GM12873 (cell line): ENCODE data around the gene TNFRSF14.

Source experiments
- TF ChIP-seq, protein P1 (sequence below): IDR thresholded peaks from 2 replicates; pipeline ENCODE4 v1.5.1; 2012; ENCODE audit warnings: low read depth, mild to moderate bottlenecking, moderate library complexity, low read length, control low read depth; ENCODE audit not compliant: insufficient read depth; ENCODE audit errors: missing control alignments

Gene TNFRSF14

DNA sequence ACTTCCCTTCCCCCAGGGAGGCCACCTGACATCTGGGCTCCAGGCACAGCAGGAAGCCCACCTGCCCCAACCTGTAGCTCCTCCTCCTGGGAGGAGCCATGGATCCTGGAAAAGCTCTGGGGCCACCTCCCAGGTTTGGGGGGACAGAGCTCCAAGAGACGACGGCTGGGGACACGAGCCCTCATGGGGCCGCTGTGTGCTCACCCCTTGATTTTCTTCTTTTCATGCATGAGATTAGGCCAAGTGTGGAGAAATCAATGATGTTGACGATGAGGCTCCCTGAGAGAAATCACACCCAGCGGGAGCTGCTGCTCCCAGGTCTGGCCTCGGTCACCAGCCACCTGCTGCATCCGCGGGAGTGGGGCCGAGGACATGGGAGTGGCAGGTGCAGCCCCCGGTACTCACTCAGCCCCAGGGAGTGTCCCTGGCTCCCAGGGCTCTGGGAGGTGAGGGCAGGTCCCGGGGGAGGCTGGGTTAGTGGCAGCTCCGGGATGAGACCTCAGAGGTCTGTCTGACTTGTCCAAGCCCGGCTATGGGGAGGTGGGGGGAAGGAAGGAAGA lies 8.7 kb downstream of the TNFRSF14 start:
- TF ChIP-seq, protein P1, sequence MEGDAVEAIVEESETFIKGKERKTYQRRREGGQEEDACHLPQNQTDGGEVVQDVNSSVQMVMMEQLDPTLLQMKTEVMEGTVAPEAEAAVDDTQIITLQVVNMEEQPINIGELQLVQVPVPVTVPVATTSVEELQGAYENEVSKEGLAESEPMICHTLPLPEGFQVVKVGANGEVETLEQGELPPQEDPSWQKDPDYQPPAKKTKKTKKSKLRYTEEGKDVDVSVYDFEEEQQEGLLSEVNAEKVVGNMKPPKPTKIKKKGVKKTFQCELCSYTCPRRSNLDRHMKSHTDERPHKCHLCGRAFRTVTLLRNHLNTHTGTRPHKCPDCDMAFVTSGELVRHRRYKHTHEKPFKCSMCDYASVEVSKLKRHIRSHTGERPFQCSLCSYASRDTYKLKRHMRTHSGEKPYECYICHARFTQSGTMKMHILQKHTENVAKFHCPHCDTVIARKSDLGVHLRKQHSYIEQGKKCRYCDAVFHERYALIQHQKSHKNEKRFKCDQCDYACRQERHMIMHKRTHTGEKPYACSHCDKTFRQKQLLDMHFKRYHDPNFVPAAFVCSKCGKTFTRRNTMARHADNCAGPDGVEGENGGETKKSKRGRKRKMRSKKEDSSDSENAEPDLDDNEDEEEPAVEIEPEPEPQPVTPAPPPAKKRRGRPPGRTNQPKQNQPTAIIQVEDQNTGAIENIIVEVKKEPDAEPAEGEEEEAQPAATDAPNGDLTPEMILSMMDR, result no peak

DNA sequence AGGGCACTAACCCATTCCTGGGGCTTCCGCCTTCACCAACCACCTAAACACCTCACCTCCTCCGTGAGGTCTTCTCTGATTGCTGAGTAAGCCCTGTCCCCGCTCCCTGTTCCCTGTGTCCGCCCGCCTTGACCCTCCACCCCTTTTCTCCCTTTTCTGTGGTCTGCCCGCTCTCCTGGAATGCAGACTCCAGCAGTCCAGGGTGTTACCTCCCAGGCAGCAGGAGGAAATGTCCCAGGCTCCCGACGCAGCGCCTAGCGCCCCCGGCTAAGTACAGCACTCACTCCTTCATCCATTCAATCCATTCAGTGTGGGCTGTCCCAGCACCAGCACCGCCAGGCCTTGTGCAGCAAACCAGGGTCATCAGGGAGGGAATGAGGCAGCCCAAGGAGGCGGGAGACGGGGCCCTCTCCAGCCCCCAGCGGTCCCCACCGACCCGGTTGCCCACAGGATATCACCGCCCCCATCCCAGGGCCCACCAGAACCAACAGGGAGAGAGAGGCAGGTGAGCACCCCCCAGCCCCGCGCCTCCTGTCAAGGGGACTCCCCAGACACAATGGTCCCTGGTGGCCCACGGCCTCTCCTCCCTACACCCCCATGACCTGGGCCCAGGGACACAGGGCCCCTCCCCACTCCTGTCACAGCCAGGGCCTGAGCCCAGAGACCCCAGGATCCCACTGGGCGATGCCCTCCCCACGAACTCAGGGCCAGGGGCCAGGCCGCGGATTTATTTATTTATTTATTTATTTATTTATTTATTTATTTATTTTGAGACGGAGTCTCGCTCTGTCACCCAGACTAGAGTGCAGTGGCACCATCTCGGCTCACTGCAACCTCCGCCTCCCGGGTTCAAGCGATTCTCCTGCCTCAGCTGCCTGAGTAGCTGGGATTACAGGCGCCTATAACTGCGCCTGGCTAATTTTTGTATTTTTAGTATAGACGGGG lies 10.2 kb downstream of the TNFRSF14 start:
- TF ChIP-seq, protein P1, result no peak

DNA sequence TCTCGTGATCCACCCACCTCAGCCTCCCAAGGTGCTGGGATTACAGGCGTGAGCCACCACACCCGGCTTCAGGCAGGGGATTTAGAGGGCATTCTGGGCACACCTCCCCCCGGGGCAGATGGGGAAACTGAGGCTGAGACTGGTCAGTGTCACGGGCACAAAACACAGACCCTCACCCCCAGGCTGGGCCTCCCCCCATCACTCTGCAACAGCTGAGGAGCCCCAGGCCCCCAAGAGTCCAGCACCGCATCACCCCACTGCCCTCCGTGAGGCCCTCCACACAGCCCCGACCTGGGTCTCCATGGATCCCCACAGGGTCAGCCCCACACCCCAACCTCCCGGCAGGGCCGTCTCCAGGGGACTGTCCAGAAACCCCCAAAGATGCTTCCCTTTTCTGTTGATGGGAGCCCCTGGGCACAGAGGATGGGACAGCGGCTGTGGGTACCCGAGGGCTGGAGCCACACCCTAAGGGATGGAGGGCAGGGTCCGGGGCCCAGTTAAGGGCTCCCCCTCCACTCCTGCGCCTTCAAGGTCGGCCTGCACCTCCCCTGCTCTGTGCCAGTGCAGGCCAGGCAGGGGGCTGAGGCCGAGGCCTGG lies 11.0 kb downstream of the TNFRSF14 start:
- TF ChIP-seq, protein P1, result no peak

DNA sequence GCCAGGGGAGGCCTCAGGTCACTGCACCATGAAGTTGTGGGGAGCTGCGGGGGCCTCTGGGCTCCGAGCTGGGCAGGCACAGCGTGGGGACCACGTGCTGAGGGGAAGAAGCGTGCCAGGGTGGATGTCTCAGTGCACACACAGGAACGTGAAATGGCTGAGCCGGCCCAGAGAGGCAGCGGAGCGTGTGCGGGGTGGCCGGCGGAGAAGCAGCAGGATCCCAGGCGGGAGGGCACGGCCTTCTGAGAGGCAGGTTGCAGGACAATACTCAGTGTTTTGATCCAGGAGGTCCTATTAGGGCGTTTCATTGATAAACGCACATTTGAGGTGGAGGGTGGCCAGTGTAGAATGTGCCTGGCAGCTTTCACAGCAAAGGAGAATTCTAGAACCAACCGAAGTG lies 12.9 kb downstream of the TNFRSF14 start:
- TF ChIP-seq, protein P1, result no peak

DNA sequence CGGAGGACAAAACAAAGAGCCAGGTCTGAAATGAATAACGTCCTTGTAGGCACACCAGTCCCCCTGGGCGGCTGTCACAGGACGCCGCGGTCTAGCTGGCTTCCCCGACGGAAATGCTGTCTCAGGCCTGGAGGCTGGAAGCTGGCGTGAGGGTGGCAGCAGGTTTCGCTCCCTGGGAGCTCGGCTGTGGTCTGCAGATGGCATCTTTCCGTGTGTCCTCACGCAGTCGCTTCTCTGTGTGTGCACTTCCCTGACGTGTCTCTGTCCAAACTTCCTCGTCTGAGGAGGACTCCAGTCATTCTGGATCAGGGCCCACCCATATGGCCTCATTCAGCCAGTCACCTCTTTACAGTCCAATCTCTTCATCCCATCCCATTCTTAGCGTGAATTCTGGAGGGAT lies 14.2 kb downstream of the TNFRSF14 start:
- TF ChIP-seq, protein P1, result no peak

DNA sequence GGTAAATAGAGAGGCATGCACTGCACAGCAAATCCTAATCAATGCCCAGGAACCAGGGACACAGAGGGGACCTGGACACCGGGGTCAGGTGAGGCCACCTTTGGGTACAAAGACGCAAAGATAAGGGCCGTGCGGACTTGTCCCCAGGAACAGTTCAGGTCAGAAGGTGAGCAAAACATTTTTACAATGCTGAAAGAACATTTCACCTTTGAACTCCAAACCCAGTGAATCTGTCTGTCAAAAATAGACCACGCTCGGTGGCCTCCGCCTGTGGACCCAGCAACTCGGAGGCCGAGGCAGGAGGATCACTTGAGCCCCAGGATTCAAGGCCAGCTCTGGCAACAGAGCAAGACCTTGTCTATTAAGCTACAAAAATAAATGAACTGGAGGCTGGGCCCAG lies 15.2 kb downstream of the TNFRSF14 start:
- TF ChIP-seq, protein P1, result no peak

DNA sequence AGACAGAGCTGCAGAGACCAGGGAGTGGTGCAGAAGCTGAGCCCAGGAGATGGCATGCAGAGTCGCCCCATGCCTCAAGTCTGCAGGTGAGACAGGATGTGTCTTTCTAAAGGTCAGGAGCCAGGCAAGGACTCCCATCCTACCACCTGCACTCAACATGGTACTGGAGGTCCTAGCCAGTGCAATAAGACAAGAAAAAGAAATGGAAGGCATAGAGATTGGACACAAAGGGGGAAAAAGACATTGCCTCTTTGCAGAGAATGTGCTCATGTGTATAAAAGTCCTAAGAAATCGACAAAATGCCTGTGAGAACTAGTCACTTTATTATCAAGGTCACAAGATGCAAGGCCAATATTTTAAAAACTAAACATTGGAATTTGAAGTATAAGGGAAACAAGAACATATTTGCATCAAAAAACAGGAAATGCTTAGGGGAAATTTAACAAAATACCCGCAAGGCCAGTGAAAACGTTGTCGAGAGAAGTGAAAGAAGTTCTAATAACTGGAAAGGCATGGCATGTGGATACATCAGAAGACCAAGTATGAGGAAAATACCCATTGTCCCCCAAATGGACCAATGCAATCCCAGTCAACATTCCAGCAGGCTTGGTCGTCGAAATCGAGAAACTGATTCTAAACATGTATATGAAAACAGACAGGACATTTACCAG lies 17.2 kb downstream of the TNFRSF14 start:
- TF ChIP-seq, protein P1, result no peak
